ENCODE data around the gene FUT9. TPM values are rescaled to one million over a fixed set of nuclear protein-coding genes. Genes with fewer than 3 reads are reported as not detected.

FUT9 gene
- polyA plus RNA-seq, 1 donor (not counting 4 experiments of a cell fraction or from before 2014, with no cell fraction given) = not detected

GRCh38 chr6:95991906-95992305 lies 23.9 kb upstream of the FUT9 start:
- no peak for TF ChIP-seq EZH2 (IDR thresholded peaks at IDR 0.05; ENCODE audit: low read length)
- TF ChIP-seq, protein P1, sequence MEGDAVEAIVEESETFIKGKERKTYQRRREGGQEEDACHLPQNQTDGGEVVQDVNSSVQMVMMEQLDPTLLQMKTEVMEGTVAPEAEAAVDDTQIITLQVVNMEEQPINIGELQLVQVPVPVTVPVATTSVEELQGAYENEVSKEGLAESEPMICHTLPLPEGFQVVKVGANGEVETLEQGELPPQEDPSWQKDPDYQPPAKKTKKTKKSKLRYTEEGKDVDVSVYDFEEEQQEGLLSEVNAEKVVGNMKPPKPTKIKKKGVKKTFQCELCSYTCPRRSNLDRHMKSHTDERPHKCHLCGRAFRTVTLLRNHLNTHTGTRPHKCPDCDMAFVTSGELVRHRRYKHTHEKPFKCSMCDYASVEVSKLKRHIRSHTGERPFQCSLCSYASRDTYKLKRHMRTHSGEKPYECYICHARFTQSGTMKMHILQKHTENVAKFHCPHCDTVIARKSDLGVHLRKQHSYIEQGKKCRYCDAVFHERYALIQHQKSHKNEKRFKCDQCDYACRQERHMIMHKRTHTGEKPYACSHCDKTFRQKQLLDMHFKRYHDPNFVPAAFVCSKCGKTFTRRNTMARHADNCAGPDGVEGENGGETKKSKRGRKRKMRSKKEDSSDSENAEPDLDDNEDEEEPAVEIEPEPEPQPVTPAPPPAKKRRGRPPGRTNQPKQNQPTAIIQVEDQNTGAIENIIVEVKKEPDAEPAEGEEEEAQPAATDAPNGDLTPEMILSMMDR (optimal IDR thresholded peaks at IDR 0.05 in 1 of 3, IDR thresholded peaks at IDR 0.05 in 1 of 3, conservative IDR thresholded peaks at IDR 0.05 in 1 of 3; ENCODE audit: extremely low read depth in 1 of 3, insufficient read depth in 2 of 3, low read length in 3 of 3) = no peak
- Histone ChIP-seq H3K9ac (ENCODE audit: control insufficient read depth, extremely low read depth, insufficient read depth, low read length) (no peak overlapping the region), H2AFZ (ENCODE audit: control insufficient read depth, low read length) (no peak overlapping the region), H3K27me3 (ENCODE audit: control insufficient read depth, extremely low read depth, insufficient read depth, low read length) (no peaks in the 10 kb centered on the region), H3K27ac (ENCODE audit: control insufficient read depth, insufficient read depth, low read length) (no peak overlapping the region), H3K79me2 (ENCODE audit: control insufficient read depth, insufficient read depth, low read length) (no peaks in the 10 kb centered on the region), H3K4me1 (ENCODE audit: control insufficient read depth, extremely low read depth, insufficient read depth, low read length) (no peaks in the 10 kb centered on the region), H3K9me1 (ENCODE audit: control insufficient read depth, extremely low read depth, insufficient read depth, low read length) (no peaks in the 10 kb centered on the region), H3K4me3 (ENCODE audit: control insufficient read depth in 2 of 3, extremely low read depth in 1 of 3, insufficient read depth in 2 of 3, low read depth in 1 of 3, low read length in 3 of 3) (no peak overlapping the region), H3K4me2 (ENCODE audit: control insufficient read depth, extremely low read depth, insufficient read depth, low read depth, low read length) (no peak overlapping the region), H3K9me3 (ENCODE audit: control insufficient read depth, low read depth, low read length) (no peaks in the 10 kb centered on the region), H3K36me3 (ENCODE audit: control insufficient read depth in 2 of 2, extremely low read depth in 1 of 2, insufficient read depth in 2 of 2, low read length in 2 of 2) (no peaks in the 10 kb centered on the region), H4K20me1 (ENCODE audit: control insufficient read depth, extremely low read depth, insufficient read depth, low read length) (no peaks in the 10 kb centered on the region)
- FAIRE-seq (no peak), DNase-seq (ENCODE audit: low read depth, low spot score) (no peak)
- dilution Hi-C loops (cut with MboI; ENCODE audit: extremely low pct_ligation_motif_present, low sequenced_read_pairs) = no loop called here

- Histone ChIP-seq H3K4me3 (ENCODE audit: control insufficient read depth in 2 of 3, extremely low read depth in 1 of 3, insufficient read depth in 2 of 3, low read depth in 1 of 3, low read length in 3 of 3) (no peak overlapping the region), H3K9ac (ENCODE audit: control insufficient read depth, extremely low read depth, insufficient read depth, low read length) (no peak overlapping the region), H4K20me1 (ENCODE audit: control insufficient read depth, extremely low read depth, insufficient read depth, low read length) (no peaks in the 10 kb centered on the region), H3K4me1 (ENCODE audit: control insufficient read depth, extremely low read depth, insufficient read depth, low read length) (no peaks in the 10 kb centered on the region), H3K4me2 (ENCODE audit: control insufficient read depth, extremely low read depth, insufficient read depth, low read depth, low read length) (no peak overlapping the region), H3K36me3 (ENCODE audit: control insufficient read depth in 2 of 2, extremely low read depth in 1 of 2, insufficient read depth in 2 of 2, low read length in 2 of 2) (no peaks in the 10 kb centered on the region), H3K27me3 (ENCODE audit: control insufficient read depth, extremely low read depth, insufficient read depth, low read length) (no peaks in the 10 kb centered on the region), H3K9me3 (ENCODE audit: control insufficient read depth, low read depth, low read length) (no peaks in the 10 kb centered on the region), H3K9me1 (ENCODE audit: control insufficient read depth, extremely low read depth, insufficient read depth, low read length) (no peaks in the 10 kb centered on the region), H2AFZ (ENCODE audit: control insufficient read depth, low read length) (no peak overlapping the region), H3K79me2 (ENCODE audit: control insufficient read depth, insufficient read depth, low read length) (no peaks in the 10 kb centered on the region), H3K27ac (ENCODE audit: control insufficient read depth, insufficient read depth, low read length) (no peak overlapping the region)
- DNase-seq (ENCODE audit: low read depth, low spot score) (no peak), FAIRE-seq (no peak)
- no peak for TF ChIP-seq EZH2 (IDR thresholded peaks at IDR 0.05; ENCODE audit: low read length)
- TF ChIP-seq, protein P1 (optimal IDR thresholded peaks at IDR 0.05 in 1 of 3, IDR thresholded peaks at IDR 0.05 in 1 of 3, conservative IDR thresholded peaks at IDR 0.05 in 1 of 3; ENCODE audit: extremely low read depth in 1 of 3, insufficient read depth in 2 of 3, low read length in 3 of 3) = no peak
- dilution Hi-C loops (cut with MboI; ENCODE audit: extremely low pct_ligation_motif_present, low sequenced_read_pairs) = no loop called here
These were observed 21.6 kb upstream of the FUT9 start for GRCh38 chr6:95994151-95994550.

Data from keratinocyte (primary cell).